ENCODE data around the gene ANKRD37.

The ANKRD37 gene

GRCh38 chr4:185384061-185384460, 12.6 kb upstream of the ANKRD37 start:
- H3K9ac ChIP-seq, result no peak overlapping the region
- no peak overlapping the region for H3K27ac ChIP-seq
- no peak overlapping the region for H3K4me2 ChIP-seq
- H3K4me1 ChIP-seq (ENCODE audit: low read depth, poor library complexity, severe bottlenecking), result no peaks in the 10 kb centered on the region
- no peak for TF ChIP-seq CTCF (conservative IDR thresholded peaks at IDR 0.05; ENCODE audit: low read depth, low read length)
- no peaks in the 10 kb centered on the region for H4K20me1 ChIP-seq (ENCODE audit: insufficient read depth)
- no peaks in the 10 kb centered on the region for H3K36me3 ChIP-seq (ENCODE audit: insufficient read depth)
- H3K4me3 ChIP-seq (IDR thresholded peaks at IDR 0.05; ENCODE audit: insufficient read depth, low read depth, low read length), result no peak overlapping the region
- no peaks in the 10 kb centered on the region for H3K79me2 ChIP-seq (ENCODE audit: insufficient read depth, low read depth)
- H3K27me3 ChIP-seq (ENCODE audit: insufficient read depth, low read depth), result no peaks in the 10 kb centered on the region
- no peak overlapping the region for H2AFZ ChIP-seq (ENCODE audit: low read depth)

- H3K4me2 ChIP-seq, result no peak overlapping the region
- H3K9ac ChIP-seq, result no peak overlapping the region
- no peaks in the 10 kb centered on the region for H3K36me3 ChIP-seq (ENCODE audit: insufficient read depth)
- no peaks in the 10 kb centered on the region for H4K20me1 ChIP-seq (ENCODE audit: insufficient read depth)
- H3K27me3 ChIP-seq (ENCODE audit: insufficient read depth, low read depth), result no peaks in the 10 kb centered on the region
- H2AFZ ChIP-seq (ENCODE audit: low read depth), result no peak overlapping the region
- H3K79me2 ChIP-seq (ENCODE audit: insufficient read depth, low read depth), result no peaks in the 10 kb centered on the region
- TF ChIP-seq CTCF (conservative IDR thresholded peaks at IDR 0.05; ENCODE audit: low read depth, low read length), result no peak
- no peaks in the 10 kb centered on the region for H3K4me1 ChIP-seq (ENCODE audit: low read depth, poor library complexity, severe bottlenecking)
- no peak overlapping the region for H3K4me3 ChIP-seq (IDR thresholded peaks at IDR 0.05; ENCODE audit: insufficient read depth, low read depth, low read length)
- H3K27ac ChIP-seq, result no peak overlapping the region
These were observed 11.7 kb upstream of the ANKRD37 start for GRCh38 chr4:185384930-185385331.

GRCh38 chr4:185387957-185388356, 8.7 kb upstream of the ANKRD37 start:
- Histone ChIP-seq H4K20me1 (ENCODE audit: insufficient read depth) (no peaks in the 10 kb centered on the region), H3K27ac (no peak overlapping the region), H3K4me1 (ENCODE audit: low read depth, poor library complexity, severe bottlenecking) (no peaks in the 10 kb centered on the region), H3K4me2 (no peak overlapping the region), H3K27me3 (ENCODE audit: insufficient read depth, low read depth) (no peaks in the 10 kb centered on the region), H3K36me3 (ENCODE audit: insufficient read depth) (no peaks in the 10 kb centered on the region), H3K9ac (no peak overlapping the region), H2AFZ (ENCODE audit: low read depth) (no peak overlapping the region), H3K79me2 (ENCODE audit: insufficient read depth, low read depth) (no peaks in the 10 kb centered on the region), H3K4me3 (IDR thresholded peaks at IDR 0.05; ENCODE audit: insufficient read depth, low read depth, low read length) (no peak overlapping the region)
- TF ChIP-seq CTCF (conservative IDR thresholded peaks at IDR 0.05; ENCODE audit: low read depth, low read length), result no peak

GRCh38 chr4:185390941-185391340, 5.7 kb upstream of the ANKRD37 start:
- Histone ChIP-seq H4K20me1 (ENCODE audit: insufficient read depth) (no peaks in the 10 kb centered on the region), H3K9ac (no peak overlapping the region), H3K4me1 (ENCODE audit: low read depth, poor library complexity, severe bottlenecking) (peaks cover 11% of the 10 kb centered on the region), H3K36me3 (ENCODE audit: insufficient read depth) (no peaks in the 10 kb centered on the region), H3K79me2 (ENCODE audit: insufficient read depth, low read depth) (no peaks in the 10 kb centered on the region), H3K4me2 (no peak overlapping the region), H3K27me3 (ENCODE audit: insufficient read depth, low read depth) (no peaks in the 10 kb centered on the region), H2AFZ (ENCODE audit: low read depth) (no peak overlapping the region), H3K4me3 (IDR thresholded peaks at IDR 0.05; ENCODE audit: insufficient read depth, low read depth, low read length) (no peak overlapping the region), H3K27ac (no peak overlapping the region)
- TF ChIP-seq CTCF (conservative IDR thresholded peaks at IDR 0.05; ENCODE audit: low read depth, low read length), result no peak
